SHP77 treated with DMSO at 0.1 percent for 48 hours (cell line): Measurements from ENCODE around the gene PADI2.

Experiments used
- DNase-seq: peaks from one replicate; lab custom pipeline; 2025; lab: John Stamatoyannopoulos, UW

The PADI2 gene

DNA sequence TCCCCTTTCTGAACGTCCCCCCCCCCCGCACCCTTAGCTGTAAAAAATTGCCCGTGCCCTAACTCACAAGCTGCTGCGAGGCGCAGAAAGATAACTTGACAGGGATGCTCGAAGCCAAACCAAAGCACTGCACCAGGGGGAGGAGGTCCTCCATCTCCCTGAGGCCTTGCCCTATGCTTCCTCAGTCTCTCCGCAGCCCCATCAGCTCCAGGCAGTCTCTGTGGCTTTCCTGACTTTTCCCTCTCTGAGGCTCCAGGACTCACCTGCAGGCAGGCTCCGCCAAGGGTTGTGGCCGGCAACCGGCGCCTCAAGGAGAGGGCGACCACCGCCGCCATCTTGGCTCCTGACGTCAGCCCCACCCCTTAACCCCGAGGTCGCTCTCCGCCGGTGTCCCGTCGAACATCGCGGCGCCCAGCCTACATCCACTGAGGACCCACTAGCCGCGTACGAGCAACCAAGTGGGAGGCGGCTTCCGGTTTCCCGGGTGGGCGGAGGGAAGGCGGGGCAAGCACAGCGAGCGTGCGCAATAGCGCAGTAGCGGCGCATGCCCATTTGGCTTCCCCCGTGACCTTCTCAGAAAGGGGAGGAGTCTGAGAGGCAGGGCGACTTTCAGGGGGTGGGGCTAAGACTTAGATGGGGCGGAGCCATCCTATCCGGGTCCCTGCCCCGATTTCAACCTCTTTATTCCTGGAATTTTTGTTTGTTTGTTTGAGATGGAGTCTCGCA, 65.4 kb downstream of the PADI2 start, which contains the start of gene SDHB:
Gene SDHB (minus strand): TSS at position 348 of the 726 bp plus-strand sequence. CDS start 13 bp downstream, at position 335.
- peak; percentile 78 for DNase-seq

DNA sequence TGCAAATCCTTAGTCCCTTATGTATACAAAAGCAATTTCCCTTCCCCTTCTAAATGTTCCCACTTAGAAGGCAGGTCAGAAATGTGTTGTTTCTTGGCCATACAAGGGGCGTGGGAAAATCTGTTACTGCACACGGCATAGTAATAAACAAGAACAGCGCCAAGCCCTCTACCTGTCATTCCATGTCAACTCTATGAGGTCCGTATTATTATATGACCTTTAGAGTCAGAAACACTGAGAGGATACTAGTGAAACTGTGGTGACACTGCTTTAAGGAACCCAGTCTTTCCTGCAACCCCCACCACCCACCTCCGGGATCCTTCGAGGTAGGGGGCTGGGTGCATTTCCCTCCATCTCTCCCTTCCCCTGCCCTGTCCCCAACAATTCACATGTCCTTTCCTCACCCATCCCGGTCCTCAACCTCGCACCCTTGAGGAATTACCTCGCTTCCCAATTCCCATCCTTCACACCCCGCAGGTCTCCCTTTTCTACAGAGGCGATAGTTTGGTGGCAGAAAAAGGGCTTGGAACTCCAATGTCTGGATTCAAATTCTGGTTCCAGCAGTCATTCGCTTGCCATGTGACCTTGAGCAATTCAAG, 66.1 kb downstream of the PADI2 start:
- no peak for DNase-seq

DNA sequence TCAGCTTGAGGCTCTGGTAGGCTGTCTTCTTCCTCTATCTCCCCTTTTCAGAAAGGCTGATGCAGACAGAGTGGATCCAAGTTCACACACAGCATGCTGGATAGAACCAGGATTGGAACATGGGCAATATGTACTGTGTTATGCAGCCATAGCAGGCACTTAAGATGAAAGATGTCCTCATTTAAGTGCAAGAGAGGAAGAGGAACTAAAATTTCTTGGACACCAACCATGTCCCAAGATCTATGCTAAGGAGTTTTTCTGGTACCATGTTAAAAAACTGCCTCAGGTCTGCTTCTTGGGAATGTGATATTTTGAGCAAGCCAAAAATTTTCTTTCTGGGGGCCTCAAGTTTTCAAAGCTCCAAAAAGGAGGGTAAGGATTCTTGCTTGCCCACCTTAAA, 66.6 kb downstream of the PADI2 start:
- DNase-seq = no peak

DNA sequence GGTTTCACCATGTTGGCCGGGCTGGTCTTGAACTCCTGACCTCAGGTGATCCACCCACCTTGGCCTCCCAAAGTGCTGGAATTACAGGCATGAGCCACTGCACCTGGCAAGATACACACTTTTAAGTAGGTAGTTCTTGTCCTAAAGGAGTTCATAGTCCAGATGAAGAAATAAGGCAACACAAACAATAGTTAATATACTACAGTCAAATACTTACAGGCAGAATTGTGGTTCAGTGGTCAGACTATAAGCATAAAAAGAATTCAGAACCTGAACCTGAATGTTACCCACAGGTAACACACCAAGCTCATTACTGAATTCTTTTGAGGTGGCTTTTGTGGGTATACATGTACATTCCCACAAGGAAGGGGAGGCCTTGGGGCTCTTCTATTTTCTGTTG, 67.2 kb downstream of the PADI2 start:
- no peak for DNase-seq

DNA sequence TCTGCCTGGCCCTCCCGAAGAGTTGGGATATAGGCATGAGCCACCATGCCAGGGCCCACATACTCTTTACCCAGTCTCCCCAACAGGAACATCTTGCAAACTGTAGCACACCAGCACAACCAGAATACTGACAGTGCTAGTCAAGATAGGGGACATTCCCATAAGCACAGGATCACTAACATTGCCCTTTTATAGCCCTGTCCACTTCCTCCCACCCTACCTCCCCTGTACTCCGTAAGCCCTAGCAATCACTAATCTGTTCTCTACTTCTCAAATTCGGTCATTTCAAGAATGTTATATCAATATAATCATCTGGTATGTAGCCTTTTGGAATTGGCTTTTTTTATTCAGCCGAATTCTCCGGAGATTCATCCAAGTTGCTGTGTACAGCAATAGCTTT, 71.3 kb downstream of the PADI2 start:
- no peak for DNase-seq

DNA sequence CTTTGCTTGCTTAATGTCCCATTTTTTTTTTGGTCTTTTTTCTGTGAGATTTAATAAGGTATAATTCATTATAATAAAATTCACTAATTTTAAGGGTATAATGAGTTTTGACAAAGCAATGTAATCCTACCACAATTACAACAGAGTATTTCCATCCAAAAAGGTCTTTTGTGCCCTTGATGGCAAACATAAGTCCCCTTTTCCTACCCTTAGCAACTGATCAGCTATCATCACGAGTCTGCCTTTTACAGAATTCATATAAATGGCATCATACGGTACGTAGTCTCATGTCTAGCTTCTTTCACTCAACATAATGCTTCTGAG, 73.0 kb downstream of the PADI2 start:
- DNase-seq = no peak

DNA sequence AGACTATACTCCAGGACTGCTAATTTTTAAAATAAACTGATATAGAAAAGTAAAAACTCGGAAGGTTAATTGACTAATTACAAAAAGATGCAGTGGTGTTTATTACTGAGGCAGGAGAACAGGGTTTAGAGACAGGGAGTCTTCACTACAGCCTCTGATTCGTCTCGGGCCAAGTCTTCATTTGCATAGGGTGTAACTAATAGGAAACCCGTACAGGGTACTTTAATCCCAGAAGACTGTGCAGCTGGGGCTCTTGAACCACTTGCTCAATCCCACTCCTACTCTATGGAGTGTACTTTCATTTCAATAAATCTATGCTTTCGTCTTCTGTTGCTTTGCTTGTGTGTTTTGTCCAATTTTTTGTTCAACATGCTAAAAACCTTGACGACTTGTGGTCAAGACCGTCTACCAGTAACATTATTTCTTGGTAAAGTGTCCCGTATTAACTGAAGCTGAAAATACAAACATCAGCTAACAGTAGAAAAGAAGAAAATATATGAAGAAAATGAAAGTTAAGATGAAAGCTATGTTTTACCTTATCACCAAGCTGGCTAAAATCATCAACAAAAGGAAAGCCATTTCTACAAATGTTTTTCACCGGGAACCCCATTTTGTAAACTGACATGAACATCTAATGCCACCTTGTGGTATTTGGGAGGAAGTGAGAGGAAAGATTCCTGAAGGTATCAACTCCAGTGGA, 73.5 kb downstream of the PADI2 start:
- DNase-seq = peak; percentile 11

DNA sequence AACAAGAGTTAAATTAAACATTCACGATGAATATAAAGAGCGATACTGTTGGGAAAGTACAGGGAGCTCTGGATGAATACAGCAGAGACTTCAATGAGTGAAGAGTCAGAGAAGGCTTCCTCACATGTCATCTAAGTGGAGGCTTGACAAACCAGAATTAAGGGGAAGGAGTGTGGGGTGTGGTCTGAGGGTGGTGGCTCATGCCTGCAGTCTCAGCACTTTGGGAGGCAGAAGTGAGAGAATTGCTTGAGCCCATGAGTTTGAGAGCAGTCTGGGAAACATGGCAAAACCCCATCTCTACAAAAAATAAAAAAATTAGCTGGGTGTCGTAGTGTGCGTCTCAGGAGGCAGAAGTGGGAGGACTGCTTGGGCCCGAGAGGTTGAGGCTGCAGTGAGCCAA, 74.1 kb downstream of the PADI2 start:
- no peak for DNase-seq

DNA sequence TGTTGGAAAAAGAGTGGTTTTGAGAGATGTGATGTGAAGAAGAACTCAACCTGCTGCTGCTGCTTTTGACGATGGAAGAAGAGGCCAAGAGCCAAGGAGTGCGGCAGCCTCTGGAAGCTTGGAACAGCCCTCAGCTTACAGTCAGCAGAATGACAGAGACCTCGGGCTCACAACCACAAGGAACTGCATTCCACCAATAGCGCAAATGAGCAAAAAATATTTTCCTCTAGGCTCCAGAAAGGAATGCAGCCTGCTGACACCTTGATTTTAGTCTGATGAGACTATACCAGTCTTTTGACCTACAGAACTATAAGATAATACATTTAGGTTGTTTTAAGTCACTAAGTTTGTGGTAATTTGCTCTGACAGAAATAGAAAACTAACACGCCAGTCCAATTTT, 75.6 kb downstream of the PADI2 start:
- no peak for DNase-seq

DNA sequence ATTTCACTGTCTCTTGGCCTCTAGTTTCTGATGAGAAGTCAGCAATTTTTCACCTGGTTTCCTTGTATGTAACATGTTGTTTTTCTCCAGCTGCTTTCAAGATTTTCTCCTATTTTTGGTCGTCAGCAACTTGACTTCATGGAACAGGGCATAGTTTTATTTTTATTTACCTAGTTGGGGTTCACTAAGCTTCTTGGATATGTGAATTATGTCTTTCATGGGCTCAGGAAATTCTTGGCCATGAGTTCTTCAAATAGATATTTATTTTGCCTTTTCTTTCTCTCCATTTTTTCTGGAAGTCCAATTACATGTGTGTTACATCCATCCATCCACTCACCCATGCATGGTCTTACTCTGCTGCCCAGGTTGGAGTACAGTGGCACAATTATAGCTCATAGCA, 79.1 kb downstream of the PADI2 start:
- no peak for DNase-seq

DNA sequence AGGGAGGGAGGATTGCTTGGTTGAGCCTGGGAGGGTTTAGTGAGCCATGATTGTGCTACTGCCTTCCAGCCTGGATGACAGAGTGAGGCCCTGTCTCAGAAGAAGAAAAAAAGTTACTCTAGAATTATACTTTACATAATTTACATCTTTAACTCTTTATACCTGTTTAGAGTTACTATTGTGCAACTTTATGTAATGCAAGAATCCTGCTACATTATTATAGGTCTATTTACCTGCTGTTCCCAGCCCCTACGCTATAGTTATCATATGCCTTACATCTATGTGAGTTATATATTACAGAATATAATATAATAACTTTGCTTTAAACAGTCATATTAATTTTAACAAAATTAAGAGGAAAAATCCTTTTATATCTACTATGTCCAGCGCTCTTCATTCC, 79.7 kb downstream of the PADI2 start:
- no peak for DNase-seq

DNA sequence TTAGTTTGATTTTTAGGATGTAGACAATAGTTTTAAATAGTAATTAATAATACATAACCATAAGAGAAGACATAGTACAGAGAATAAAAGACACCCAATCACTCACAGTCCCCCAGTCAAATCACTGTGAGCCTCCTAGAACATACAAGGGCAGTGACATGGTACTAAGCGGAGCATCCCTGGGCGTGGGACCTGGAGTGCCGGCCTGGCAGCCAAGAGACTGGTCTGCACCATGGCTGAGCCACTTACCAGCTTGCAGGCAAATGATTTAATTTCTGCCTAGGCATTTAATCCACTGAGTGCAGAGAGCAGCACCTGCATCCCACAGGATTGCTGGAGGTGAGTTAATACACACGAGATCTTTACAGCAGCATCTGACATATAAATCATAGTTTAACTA, 85.8 kb downstream of the PADI2 start:
- no peak for DNase-seq

DNA sequence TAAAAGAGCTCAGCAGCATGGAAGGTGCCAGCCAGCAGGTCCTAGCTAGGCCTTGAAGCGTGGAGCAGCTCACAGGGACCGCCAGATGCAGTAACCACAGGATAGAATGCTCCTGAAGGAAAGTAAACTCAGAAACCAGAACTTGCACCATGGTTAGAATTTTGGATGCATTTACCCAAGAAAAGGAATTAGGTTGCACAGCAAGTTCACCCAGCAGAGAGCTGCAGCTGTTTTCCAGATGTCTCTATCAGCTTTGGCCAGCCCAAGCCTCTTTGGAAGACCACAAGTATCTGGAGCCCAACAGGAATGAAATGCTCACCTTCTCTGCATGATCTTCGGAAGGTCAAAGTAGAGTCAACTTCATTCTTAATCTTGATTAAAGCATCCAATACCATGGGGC, 86.5 kb downstream of the PADI2 start:
- DNase-seq = no peak

DNA sequence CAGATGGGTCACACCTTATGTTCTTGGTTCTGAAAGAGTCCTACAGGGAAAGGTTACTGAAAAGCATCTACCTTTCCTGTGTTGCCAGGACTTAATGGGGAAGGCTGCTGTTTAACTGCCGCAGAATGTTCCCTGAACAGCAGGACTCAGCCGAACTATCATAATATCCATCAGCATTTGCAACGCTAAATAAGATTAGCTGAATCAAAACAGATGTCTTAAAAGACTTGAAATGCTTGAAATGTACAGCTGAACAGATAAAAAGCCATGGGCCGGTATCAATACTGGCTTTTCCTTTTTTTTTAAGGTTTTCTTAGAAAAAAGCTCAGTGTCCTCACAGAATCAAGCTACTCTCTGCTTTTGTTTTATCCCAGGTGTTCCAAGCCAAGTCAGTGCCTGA, 87.8 kb downstream of the PADI2 start:
- DNase-seq = no peak

DNA sequence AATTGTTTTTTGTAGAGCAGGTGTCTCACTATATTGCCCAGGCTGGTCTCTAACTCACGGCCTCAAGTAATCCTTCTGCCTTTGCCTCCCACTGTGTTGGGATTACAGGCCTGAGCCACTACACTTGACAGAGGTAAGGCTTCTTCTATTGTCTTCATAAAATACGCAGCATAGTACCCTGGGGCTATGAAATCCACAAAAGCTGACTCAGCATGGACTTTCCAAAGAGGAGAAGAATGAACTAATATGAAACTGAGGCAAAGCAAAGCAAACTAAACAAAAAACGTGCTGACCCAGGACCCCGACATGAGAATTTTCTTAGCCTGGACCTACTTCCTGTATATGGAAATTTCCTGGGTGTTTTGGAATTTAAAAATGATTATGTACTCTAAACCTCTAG, 89.0 kb downstream of the PADI2 start:
- no peak for DNase-seq

DNA sequence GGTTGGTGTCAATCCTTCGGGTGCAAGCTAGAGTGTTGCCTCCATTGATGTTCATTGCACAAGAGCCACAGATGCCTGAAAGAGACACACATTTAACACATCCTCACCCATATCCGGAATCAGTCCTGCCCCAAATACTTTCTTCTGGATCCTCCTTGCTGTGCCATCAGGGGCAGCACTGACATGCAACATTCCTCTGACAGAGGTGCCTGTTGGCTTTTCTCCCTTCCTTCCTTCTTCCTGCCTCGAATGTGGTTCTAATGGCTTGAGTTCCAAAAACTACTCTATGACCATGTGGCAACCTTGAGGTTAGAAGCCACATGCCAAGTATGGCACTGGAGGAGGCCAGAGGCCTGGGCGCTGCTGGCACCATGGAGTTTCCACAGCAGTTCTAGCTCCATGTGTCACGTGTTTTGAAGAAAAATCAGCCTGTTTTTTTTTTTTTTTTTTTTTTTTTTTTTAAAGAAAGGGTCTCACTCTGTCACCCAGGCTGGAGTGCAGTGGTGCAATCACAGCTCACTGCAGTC, 90.5 kb downstream of the PADI2 start:
- no peak for DNase-seq

DNA sequence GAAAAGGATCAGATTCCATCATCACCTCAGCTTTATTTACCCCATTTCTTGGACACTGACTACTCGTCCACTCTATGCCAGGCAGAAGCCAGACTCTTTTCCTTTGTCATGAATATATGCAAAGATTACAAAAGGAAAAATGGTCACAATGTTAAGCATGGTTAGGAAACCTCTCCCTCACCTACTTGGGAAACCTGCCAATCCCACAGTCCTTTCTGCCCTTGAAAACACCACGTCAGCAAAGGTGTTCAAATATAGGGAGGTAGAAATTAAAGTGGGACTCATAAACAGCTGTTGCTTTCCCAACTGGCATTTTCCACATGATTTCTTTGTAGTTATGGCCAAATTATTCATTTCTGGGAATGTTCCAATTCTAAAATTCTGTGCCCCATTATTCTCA, 91.4 kb downstream of the PADI2 start:
- DNase-seq = no peak

DNA sequence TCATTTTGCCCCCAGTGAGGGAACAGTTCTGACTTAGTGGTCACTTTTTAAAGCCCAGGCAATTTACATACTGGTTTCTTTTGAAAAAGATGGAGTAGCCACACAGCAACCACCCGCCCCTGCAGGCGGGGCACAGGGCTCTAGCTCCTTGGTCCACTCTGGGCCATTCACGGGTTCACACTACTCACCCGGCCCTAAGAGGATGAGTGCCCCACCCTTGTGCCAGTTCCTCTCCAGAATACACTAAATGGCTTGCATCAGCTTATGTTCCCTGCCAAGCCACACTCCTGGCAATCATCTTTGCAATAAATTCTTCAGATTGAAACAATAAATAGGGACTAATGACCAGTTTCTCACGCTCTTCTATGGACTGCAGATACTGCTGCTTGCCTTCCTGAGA, 91.8 kb downstream of the PADI2 start:
- DNase-seq = no peak

DNA sequence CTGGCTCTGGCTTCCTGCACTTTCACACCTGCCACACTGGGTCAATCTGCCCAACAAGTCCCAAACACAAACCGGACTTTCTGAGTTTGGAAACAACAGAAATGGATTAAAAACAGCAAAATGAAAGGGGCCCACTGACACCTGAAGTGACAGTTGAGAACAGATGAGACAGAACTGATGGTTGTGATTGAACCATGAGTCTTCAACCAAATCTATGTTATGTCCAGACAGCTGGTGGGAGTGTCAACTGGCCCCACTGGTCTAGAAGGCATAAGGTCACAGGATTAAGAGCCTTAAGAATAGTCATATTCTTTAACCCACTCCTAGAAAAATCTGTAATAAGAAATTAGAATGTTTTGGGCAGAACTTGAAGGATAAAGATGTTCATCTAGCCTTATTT, 94.5 kb downstream of the PADI2 start:
- DNase-seq = no peak

DNA sequence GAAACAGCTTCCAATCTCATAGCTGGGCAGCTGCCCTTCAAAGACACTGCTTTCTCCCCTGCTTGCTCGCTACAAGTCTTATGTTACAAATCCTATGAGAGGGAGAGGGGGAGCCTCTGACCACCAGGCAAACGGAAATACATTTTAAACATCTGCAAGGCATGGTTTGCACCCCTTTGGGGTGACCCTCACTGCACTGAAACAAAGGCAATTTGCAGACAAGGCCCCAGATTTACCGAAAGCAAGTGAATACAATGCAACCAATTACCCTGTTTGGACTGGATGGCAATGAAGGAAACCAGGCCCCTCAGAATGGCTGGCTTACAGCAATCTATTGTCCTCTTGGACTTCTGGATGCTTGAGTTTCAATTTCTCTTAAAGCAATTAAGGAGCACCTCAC, 95.7 kb downstream of the PADI2 start:
- no peak for DNase-seq

DNA sequence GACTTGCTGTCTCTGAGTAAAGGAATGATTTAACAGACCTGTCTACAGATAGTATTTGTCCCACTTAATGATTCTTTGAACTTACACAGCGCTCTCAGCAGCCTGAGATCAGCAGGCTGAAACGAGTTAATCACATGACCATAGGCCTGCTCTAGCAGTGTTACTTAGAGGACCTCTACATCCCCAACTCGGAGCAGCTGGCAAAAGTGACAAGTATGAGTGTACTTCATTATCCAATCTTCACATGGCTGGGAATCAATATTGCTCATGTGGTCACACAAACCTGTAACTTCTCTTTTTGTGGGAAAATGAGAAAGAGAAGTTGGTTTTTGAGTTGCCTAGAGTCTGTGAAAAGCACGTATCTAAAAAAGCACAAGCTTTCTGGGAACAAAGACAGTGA, 96.1 kb downstream of the PADI2 start:
- DNase-seq = no peak

DNA sequence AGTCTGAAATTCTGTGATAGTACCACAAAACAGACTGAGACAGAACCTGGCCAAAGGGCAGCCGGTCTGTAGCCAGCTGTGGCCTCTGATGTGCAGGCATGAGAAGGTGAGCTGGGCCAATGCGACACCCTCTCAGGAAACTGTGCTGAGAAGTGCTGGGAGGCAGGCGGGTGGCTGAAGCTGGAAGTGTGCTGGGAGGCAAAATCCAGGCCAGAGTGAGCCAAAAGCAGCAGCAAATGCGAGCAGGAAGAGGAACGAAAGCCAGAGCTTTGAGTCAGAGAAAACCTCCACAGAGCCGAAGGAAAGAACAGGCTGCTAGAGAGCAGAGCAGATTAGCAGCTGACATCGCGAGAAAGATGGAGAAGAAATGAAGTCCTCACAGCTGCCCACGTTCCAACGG, 97.4 kb downstream of the PADI2 start:
- no peak for DNase-seq

DNA sequence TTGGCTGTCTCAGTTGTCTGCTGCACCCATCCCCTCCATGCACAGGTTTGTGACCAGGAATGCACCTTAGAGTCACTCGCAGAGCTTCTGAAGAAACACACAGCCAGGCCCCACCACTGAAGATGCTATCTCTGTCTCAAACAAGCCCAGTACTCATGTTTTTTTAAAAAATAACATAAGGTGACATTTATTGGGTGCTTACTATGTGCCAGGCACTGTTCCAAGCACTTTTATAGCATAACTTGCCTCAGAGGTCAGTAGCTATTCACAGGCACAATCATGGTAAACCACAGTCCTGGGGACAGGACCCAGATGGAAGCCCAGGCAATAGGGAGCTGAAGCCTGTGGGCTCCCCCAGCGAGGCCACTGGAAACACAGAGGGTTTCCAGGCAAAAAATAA, 98.7 kb downstream of the PADI2 start:
- no peak for DNase-seq
